Thoracic aorta (tissue), 2 donors: ENCODE data around the gene C1QL1. TPM values are rescaled to one million over a fixed set of nuclear protein-coding genes. Genes with fewer than 3 reads are reported as not detected.

Experiments
- ATAC-seq: fragments of 150-250 bp; one replicate; pipeline ENCODE4 v1.8.0; 2017; ENCODE audit warnings: low read depth; ENCODE audit not compliant: insufficient number of reproducible peaks, low FRiP score
- DNase-seq: peaks from one replicate; pipeline ENCODE4 v3.0.0-alpha.2; 2020; ENCODE audit warnings: low spot score
- H3K27ac ChIP-seq, 2 donors: fragments of 200-600 bp; sonication (generic); 1 replicate in 1 of 2; 2 replicates in 1 of 2; pipeline ENCODE4 v1.5.1; 2016; ENCODE audit warnings: mild to moderate bottlenecking in 2 of 2, moderate library complexity in 2 of 2
- H3K27me3 ChIP-seq: fragments of 200-600 bp; sonication (generic); replicated peaks from 2 replicates; pipeline ENCODE4 v1.6.0; 2016; ENCODE audit warnings: mild to moderate bottlenecking; ENCODE audit not compliant: insufficient read depth
- H3K36me3 ChIP-seq: fragments of 200-600 bp; sonication (generic); one replicate; pipeline ENCODE4 v1.5.1; 2016
- H3K4me1 ChIP-seq, 2 donors: fragments of 200-600 bp; sonication (generic); 1 replicate in 1 of 2; 2 replicates in 1 of 2; pipeline versions ENCODE4 v1.5.1 to v1.6.0; 2016; ENCODE audit warnings: low read depth in 2 of 2, mild to moderate bottlenecking in 1 of 2; ENCODE audit not compliant: control insufficient read depth in 1 of 2
- H3K4me3 ChIP-seq: fragments of 200-600 bp; sonication (generic); 2 replicates; pipeline ENCODE4 v1.5.1; 2016; ENCODE audit warnings: mild to moderate bottlenecking
- H3K9me3 ChIP-seq: fragments of 200-600 bp; sonication (generic); 2 replicates; pipeline ENCODE4 v1.5.1; 2016
- total RNA-seq, 2 donors: library from RNA; depleted of rRNA; stranded (reverse); fragments of >200 nt; gene quantifications; one replicate each; pipeline versions ENCODE4 v1.1.0 to v1.2.3, GENCODE V29; 2016
- TF ChIP-seq, protein P1 (sequence below): fragments of 200-600 bp; sonication (generic); IDR thresholded peaks from one replicate; pipeline ENCODE4 v1.5.1; 2019; ENCODE audit warnings: antibody characterized with exemption

The C1QL1 gene
- total RNA-seq, 2 donors from 2014 or later = 0.68 TPM; not detected in 1

DNA sequence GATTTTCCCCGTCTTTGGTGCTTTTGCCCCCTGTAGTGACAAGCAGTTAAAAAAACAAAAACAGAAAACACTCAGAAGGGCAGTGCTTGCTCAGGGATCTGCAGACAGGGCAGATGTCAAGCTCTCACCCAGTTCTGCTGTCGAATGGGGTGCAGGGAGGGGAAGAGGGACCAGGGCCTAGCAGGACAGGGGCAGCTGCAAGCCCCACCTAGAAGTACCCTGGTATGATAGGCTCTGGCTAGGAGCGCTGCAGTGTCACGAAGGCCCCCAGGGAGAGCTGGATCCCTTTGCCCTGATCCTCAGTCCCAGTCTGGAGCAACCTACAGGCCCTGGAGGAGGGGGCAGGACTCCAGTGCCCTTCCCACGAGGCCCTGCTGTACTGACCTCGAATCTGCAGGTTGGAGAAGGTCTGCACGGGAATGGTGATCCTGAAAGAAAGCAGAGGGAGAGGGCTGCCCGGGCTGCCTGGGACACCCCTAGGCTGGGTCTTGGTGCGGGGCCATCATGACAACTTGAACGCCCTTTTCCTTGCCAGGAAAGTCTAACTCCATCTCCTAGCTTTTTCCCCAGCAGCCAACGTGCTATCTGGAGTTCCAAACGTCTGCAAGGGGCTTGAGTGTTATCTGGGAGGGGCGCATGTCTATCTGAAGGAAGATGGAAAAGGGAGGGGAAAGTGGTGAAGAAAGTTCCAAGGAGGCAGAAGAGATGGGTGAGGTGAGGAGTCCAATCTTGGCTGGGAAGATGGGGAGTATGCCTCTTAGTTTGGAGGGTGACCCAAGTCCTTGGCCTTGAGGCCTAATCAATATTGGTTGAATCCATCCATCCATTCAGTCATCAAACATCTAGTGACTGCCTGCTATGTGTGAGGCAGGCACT, 57.6 kb downstream of the C1QL1 start:
- Histone ChIP-seq H3K27ac (no peak overlapping the region), H3K36me3 (no peaks in the 10 kb centered on the region), H3K27me3 (no peaks in the 10 kb centered on the region), H3K9me3 (no peaks in the 10 kb centered on the region), H3K4me1 (peaks cover 0 to 20% of the 10 kb centered on the region in 2 donors), H3K4me3 (no peak overlapping the region)
- ATAC-seq (no peak), DNase-seq (no peak)
- TF ChIP-seq, protein P1, sequence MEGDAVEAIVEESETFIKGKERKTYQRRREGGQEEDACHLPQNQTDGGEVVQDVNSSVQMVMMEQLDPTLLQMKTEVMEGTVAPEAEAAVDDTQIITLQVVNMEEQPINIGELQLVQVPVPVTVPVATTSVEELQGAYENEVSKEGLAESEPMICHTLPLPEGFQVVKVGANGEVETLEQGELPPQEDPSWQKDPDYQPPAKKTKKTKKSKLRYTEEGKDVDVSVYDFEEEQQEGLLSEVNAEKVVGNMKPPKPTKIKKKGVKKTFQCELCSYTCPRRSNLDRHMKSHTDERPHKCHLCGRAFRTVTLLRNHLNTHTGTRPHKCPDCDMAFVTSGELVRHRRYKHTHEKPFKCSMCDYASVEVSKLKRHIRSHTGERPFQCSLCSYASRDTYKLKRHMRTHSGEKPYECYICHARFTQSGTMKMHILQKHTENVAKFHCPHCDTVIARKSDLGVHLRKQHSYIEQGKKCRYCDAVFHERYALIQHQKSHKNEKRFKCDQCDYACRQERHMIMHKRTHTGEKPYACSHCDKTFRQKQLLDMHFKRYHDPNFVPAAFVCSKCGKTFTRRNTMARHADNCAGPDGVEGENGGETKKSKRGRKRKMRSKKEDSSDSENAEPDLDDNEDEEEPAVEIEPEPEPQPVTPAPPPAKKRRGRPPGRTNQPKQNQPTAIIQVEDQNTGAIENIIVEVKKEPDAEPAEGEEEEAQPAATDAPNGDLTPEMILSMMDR = no peak

Other genes with a start within 250 kb of the C1QL1 start
- 1 to 10 TPM in 1 of 2 donors, under 1 TPM in 1; 0.41 to 5.7 TPM for gene ADAM11, start 209.3 kb downstream of the C1QL1 start, total RNA-seq
- 10 to 100 TPM; 15.4 to 29.0 TPM for gene GJC1, start 138.0 kb downstream of the C1QL1 start, total RNA-seq
- 1 to 10 TPM in 1 of 2 donors, not detected in 1; 1.6 TPM for gene HIGD1B, start 120.4 kb downstream of the C1QL1 start, total RNA-seq
- 100 to 1,000 TPM in 1 of 2 donors, 10 to 100 TPM in 1; 35.2 to 117 TPM for gene EFTUD2, start 68.9 kb downstream of the C1QL1 start, total RNA-seq
- 10 to 100 TPM in 1 of 2 donors, not detected in 1; 14.6 TPM for gene GFAP, start 52.8 kb downstream of the C1QL1 start, total RNA-seq
- gene KIF18B, start 20.5 kb downstream of the C1QL1 start, total RNA-seq = 1 to 10 TPM in 1 of 2 donors, not detected in 1; 2.0 TPM
- gene DCAKD, start 83.3 kb upstream of the C1QL1 start, total RNA-seq = 10 to 100 TPM; 34.6 to 56.5 TPM
- 10 to 100 TPM; 53.1 to 64.8 TPM for gene NMT1, start 93.0 kb upstream of the C1QL1 start, total RNA-seq
- 100 to 1,000 TPM in 1 of 2 donors, 10 to 100 TPM in 1; 79.3 to 116 TPM for gene PLCD3, start 164.2 kb upstream of the C1QL1 start, total RNA-seq
- 10 to 100 TPM; 21.5 to 27.9 TPM for gene ACBD4, start 167.4 kb upstream of the C1QL1 start, total RNA-seq
- gene HEXIM1, start 180.2 kb upstream of the C1QL1 start, total RNA-seq = 10 to 100 TPM; 34.9 to 89.1 TPM
- 1 to 10 TPM in 1 of 2 donors, not detected in 1; 1.5 TPM for gene HEXIM2, start 193.6 kb upstream of the C1QL1 start, total RNA-seq